ENCODE measurements around the gene AUP1. TPM values are rescaled to one million over a fixed set of nuclear protein-coding genes. Genes with fewer than 3 reads are reported as not detected.

Gene AUP1
- total RNA-seq, 4 donors from 2014 or later, result 111 to 207 (median 135) TPM

- peaks cover 0 to 45% (median 0%) of the 10 kb centered on the region in 3 donors for H3K36me3 ChIP-seq
- TF ChIP-seq EP300 (IDR thresholded peaks at IDR 0.05) (no peak), CTCF (IDR thresholded peaks at IDR 0.05) (no peak)
- whole genome bisulfite sequencing, 2 donors, result 84 to 86% methylated on average over 23 of the region's 23 CpGs
Observed at GRCh38 chr2:74536166-74536950, 6.9 kb upstream of the AUP1 start.

GRCh38 chr2:74535440-74535965 is 6.0 kb upstream of the AUP1 start:
- Histone ChIP-seq H3K27me3 (no peaks in the 10 kb centered on the region), H3K4me3 (no peak overlapping the region), H3K9me3 (no peaks in the 10 kb centered on the region), H3K4me1 (peaks cover 0 to 16% (median 9%) of the 10 kb centered on the region in 4 donors), H3K27ac (no peak overlapping the region), H3K36me3 (peaks cover 0 to 41% (median 0%) of the 10 kb centered on the region in 3 donors)
- TF ChIP-seq EP300 (IDR thresholded peaks at IDR 0.05), result no peak
- no peak for TF ChIP-seq CTCF (IDR thresholded peaks at IDR 0.05)
- TF ChIP-seq POLR2A (IDR thresholded peaks at IDR 0.05), result no peak
- DNase-seq (ENCODE audit: low spot score in 2 of 2), result no peak
- 87 to 92% methylated on average over 10 of the region's 10 CpGs for WGBS, 2 donors

More at GRCh38 chr2:74536166-74536950, 6.9 kb upstream of the AUP1 start:
- Histone ChIP-seq H3K9me3 (no peaks in the 10 kb centered on the region), H3K4me1 (peaks cover 0 to 8% (median 2%) of the 10 kb centered on the region in 4 donors), H3K27ac (no peak overlapping the region), H3K4me3 (no peak overlapping the region), H3K27me3 (no peaks in the 10 kb centered on the region)
- DNase-seq (ENCODE audit: low spot score in 2 of 2), result no peak

- TF ChIP-seq EP300 (IDR thresholded peaks at IDR 0.05) (no peak), POLR2A (IDR thresholded peaks at IDR 0.05) (no peak), CTCF (IDR thresholded peaks at IDR 0.05) (no peak)
- H3K27me3 ChIP-seq, result no peaks in the 10 kb centered on the region
- no peaks in the 10 kb centered on the region for H3K9me3 ChIP-seq
- no peak overlapping the region for H3K4me3 ChIP-seq
- 72 to 78% methylated on average over 12 of the region's 12 CpGs for WGBS, 2 donors
- no peak for DNase-seq (ENCODE audit: low spot score in 2 of 2)
- H3K4me1 ChIP-seq, result peaks cover 0 to 17% (median 9%) of the 10 kb centered on the region in 4 donors
- H3K36me3 ChIP-seq, result peaks cover 0 to 40% (median 0%) of the 10 kb centered on the region in 3 donors
- no peak overlapping the region for H3K27ac ChIP-seq
Observed at GRCh38 chr2:74534411-74534810, 4.9 kb upstream of the AUP1 start.

GRCh38 chr2:74533464-74533863 is 4.0 kb upstream of the AUP1 start:
- DNase-seq (ENCODE audit: low spot score in 2 of 2), result no peak
- 79 to 80% methylated on average over 4 of the region's 4 CpGs for WGBS, 2 donors
- Histone ChIP-seq H3K4me3 (no peak overlapping the region), H3K27me3 (no peaks in the 10 kb centered on the region), H3K27ac (no peak overlapping the region), H3K36me3 (peaks cover 0 to 41% (median 0%) of the 10 kb centered on the region in 3 donors), H3K4me1 (peaks cover 0 to 24% (median 14%) of the 10 kb centered on the region in 4 donors), H3K9me3 (no peaks in the 10 kb centered on the region)
- TF ChIP-seq POLR2A (IDR thresholded peaks at IDR 0.05) (no peak), CTCF (IDR thresholded peaks at IDR 0.05) (no peak), EP300 (IDR thresholded peaks at IDR 0.05) (no peak)

GRCh38 chr2:74532222-74532621 is 2.7 kb upstream of the AUP1 start:
- Histone ChIP-seq H3K9me3 (no peaks in the 10 kb centered on the region), H3K27ac (no peak overlapping the region), H3K4me1 (peaks cover 0 to 34% (median 19%) of the 10 kb centered on the region in 4 donors), H3K27me3 (no peaks in the 10 kb centered on the region), H3K36me3 (peaks cover 0 to 53% (median 0%) of the 10 kb centered on the region in 3 donors), H3K4me3 (no peak overlapping the region)
- TF ChIP-seq POLR2A (IDR thresholded peaks at IDR 0.05), result no peak
- TF ChIP-seq EP300 (IDR thresholded peaks at IDR 0.05), result no peak
- peak in 2 of 5 experiments; percentile 14 to 27 for TF ChIP-seq CTCF (IDR thresholded peaks at IDR 0.05)
- no peak for DNase-seq (ENCODE audit: low spot score in 2 of 2)
